TTC549 (cell line): Measurements from ENCODE around the gene NEK2.
"Not testable (repeated sequence)": the region's sequence is repeated elsewhere in the genome, so short reads cannot be mapped to it uniquely, and the experiment has no call there.

Source experiments
- FAIRE-seq: peaks from 2 replicates; lab custom pipeline; 2012; peaks lifted over from hg19 to GRCh38; lab: Jason Lieb, UNC

NEK2 gene

DNA sequence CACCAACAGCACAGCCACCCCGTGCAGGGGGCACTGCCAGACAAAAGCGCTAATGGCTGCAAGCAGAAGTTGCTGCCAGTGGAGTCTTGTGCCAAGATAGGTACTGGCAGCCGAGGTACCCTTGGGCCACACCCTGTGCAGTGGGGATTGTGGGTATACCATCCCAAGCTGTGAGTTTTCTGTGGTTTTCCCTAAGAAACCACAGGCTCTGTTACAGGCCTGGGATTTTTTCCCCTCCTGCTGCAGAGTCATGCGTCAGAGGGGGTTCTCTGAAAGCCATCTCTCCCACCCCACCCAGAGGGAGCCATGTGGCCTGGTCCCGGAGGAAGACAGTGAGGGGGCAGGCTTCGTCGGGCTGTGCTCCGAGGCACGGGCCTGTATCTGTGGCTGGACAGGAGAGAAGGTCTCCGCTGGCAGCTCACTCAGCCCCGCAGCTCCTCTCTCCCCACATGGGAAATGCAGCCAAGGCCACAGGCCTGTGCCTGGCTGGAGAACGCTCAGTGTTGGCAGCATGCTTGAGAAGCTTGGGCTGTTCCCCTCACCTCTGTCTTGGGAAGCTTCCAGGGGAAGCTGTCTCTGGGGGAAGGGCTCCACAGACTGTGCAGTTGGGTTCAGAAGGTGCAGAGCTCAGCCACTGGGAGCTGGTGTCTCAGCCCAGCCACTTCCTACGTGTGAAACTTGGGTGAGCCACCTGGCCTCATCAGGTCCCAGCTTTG is 42.5 kb downstream of the NEK2 start:
- no peak for FAIRE-seq

DNA sequence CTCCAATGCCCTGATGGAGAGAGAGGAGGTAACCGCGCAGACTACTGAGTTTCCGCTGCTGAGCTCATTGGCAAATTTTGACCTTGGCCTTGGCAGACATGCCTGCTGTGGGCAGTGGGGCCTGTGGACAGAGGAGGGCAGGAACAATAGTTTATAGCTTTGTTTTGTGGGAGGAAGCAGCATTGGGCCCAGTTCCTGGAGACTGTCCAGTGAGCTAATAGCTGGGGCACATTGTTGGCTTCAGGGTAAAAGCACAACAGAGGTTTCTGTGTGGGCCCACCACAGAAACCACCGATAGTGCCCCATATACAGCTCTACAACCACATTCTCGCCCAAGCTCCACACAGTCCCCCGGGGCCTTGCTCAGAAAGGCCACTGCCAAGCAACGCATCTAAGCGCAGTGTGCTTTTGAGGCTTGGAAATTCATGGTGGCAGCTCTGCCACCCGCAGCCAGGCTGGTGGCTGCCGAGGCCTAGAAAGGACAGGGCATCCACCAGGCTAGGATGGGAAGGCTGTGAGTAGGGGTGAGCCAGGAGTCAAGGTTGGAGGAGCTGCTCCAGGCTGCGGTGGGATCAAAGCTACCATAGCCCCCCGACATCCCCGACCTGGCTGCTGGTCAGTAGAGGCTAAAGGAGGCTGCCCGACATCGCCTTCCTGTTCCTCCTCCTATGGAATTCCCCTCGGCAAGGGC is 43.2 kb downstream of the NEK2 start:
- FAIRE-seq: no peak

DNA sequence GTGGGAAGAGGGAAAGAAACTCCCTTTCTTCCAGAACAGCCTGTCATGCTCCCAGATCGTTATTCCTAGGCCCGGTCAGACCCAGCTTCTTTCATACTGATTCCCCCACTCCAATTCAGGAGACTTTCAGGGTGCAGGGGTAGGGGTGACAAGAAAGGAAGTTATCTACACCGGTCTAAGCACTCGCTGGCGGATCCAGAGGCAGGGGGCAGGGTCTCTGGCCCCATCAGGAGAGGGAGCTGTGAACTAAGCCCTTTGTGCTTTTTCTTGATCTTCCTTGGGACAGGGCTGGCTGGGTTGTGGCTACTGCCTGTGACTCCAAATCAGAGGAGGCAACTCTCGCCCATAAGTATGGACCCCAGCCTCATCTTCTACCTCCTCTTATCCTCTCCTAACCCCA is 44.3 kb downstream of the NEK2 start:
- no peak for FAIRE-seq

DNA sequence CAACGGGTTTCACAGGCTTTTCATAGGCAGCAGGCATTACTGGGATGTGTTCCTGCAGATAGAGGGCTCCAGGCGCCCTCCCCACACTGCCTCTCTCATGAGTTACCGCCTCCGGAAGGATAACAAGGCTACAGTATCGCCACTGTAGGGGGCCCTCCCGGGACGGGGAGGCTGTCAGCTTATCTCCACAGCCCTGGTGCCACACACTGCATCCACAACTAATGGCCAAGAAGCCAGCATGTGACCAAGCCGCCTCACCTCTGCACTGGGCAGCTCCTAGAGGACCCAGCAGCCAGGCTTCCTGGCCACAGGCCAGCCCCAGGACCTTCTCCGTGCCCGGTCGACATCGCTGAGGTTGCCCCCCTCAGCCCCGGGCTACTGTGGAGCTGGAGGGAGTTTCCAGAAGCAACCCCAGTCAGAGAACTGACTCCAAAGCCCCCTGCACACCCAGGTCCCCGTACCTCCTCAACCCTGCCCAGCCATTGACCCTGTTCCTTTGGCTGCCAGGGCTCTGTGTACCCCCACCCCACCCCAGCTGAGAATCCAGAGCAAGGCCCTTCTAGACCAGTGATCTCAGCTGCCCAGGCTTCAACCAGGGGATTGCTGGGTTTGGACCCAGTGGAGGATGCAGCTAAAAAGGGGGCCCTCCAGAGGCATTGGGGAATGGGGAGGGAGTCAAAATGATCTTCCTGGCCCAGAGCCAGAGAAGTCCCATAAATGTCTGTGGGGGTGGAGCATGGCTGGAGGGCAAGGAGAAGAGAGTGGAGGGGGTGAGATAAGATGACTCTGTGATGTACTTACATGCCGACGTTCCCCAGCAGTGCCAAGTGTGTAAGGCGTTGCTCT is 45.0 kb downstream of the NEK2 start:
- no peak for FAIRE-seq

DNA sequence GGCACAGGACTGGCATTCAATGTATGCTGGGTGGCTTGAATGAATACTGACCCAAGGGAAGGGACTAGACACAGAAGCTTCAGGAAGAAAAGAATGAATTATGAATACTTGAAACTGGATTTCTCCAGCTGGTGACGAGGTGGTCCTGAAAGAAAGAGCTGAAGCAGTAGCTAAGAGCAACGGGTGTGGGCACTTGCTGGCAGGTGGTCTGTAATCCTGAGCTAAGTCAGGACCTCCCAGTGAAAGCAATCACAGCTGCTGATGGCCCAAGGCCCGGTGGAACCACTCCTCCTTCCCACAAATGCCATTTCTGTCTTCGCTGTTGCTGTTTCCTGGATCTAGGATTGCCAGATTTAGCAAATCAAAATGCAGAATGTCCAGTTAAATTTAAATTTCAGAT is 47.0 kb downstream of the NEK2 start:
- no peak for FAIRE-seq

DNA sequence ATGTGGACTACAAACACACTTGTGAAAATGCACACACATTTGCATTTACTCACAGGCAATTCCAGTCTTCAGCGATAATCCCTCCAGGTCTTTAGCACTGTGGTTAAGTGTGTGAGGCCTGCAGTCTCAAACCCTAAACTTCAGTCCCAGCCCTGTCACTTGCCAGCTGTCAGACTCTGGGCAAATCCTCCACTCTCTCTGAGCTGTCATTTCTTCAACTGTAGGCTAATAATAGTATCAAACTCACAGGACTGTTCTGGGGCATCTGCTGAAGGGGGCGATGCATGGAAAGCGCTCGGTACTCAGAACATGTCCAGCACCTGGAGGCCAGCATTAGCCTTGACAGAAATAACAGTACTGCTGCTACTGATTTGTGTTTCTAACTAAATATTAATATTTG is 48.2 kb downstream of the NEK2 start:
- no peak for FAIRE-seq

DNA sequence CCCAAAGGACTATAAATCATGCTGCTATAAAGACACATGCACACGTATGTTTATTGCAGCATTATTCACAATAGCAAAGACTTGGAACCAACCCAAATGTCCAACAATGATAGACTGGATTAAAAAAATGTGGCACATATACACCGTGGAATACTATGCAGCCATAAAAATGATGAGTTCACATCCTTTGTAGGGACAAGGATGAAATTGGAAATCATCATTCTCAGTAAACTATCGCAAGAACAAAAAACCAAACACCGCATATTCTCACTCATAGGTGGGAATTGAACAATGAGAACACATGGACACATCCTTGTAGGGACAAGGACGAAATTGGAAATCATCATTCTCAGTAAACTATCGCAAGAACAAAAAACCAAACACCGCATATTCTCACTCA is 49.6 kb downstream of the NEK2 start:
- not testable (repeated sequence) for FAIRE-seq

DNA sequence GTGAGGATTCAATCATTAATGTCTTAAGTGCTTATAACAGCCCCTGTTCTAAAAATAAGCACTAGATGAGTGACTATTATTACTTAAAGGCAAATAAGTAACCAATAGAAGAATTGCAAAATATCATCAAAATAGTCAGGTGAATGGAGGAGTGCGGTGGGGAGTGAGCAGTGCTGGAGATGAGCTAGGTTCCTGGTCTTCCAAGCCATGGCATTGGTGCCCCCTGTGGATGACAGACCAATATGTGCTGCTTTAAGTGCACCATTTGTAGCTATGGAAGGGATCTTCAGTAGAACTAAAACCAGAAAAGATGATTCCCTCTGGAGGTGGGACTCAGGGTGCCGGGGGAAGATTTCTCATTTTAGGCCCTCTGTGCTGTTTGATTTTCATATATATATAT is 50.4 kb downstream of the NEK2 start:
- FAIRE-seq: no peak

DNA sequence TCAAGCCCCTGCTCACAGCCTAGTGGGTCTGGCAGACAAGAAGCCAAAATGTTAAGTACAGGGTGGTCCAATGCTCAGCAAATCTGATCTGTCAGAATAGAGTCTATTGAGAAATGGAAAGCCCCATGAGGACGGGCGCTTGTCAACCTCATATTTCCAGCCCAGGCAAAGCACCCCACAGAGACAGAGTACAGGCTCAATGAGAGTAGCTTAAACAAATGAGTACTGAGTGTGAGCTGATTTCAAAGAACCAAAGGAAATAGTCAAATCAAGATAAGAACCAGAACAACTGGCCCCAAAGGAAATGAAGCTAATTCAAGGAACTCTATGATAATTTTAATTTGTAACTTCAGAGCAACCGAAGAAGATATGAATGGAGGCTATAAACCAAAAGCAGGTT is 51.9 kb downstream of the NEK2 start:
- no peak for FAIRE-seq

DNA sequence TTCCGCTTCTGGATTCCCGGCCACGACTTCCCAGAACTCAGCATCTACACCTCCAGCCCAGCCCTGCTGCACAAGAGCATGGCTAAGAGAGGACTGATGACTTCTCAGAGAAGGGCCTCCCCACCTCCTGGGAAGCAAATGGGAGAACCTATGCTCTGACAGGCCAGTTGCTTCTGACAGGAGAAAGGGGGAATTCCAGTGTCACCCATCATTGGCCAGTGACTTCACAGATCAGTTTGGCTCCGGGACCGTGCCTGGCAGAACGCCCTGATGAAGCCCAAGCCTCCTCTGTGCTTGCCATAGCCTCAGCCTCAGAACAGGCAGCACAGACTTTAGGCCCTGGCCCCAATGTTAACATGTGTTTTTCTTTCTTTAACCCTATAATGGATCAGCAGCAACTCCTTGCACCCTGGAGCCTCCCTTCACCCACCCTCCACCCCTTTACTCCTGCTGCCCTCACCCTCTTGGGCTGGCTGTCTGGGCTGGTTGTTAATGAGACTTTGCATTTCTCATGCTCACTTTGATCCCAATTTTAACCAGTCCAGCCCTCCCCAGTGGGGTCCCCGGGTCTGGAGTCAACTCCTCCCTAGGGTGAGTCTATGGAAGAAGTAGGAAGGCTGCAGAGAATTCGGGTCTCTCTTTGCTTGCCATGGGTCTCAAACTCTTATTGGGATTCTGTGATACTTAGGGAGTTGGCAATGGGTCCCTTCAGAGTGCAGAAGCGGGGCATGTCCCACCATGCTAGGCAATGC is 53.8 kb downstream of the NEK2 start:
- no peak for FAIRE-seq

DNA sequence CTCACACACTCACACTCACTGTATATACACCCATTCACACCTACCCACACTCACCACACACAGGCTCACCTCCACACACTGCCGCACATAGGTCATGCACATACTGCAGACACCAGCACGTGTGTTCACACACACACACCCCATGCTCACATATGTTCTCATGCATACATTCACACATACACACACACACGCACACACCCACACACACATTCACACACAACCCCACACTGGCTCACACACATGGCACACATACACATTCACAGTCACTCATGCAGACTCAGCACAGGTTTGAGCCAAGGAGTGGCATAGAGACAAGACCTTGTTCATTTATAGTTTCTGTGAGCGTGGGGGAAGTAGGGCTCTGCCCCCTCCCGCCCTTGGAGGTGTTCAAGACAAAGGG is 55.3 kb downstream of the NEK2 start:
- FAIRE-seq: no peak

DNA sequence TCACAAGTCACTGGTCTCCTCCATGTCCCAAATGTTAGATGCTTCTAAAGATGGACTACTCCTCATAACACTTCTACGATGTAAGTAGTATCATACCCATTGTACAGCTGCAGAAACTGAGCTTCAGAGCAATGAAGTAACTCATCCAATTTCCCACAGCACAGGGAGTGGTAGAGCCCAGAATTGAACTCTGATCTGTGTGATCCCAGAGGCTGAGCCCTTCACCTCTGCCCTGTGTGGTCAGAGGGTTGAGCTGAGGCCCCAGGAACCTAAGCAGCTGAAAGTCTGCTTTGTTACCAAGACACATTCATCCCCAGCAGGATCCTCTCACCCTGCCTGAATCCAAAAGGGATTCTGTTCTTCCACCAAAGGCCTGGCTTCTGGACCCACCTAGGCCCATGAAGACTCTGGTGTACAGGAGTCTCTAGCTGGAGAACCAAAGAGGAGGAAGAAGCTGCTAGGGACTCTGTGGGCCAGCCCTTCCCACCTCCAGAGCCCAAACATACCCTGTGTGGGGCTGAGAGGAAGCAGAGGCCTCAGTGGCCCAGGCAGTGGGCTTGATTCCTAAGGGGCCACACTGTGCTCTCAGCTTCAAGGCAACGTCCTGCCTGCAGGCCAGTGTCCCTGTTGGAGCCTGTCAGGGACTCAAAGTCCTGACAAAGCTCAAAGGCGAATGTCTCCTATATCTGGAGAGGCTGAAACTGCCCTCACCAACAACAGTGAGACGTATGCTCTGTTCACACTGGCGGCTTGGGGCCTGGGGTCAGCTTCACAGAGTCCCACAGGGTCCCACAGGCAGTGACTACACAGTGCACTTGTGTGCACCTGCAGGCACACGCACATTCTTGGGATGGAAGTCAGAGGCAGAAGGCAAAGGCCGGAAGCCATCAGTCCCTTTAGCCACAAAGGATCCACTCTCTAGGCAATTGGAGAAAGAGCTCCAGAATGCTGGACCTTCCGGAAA is 56.1 kb downstream of the NEK2 start:
- no peak for FAIRE-seq

DNA sequence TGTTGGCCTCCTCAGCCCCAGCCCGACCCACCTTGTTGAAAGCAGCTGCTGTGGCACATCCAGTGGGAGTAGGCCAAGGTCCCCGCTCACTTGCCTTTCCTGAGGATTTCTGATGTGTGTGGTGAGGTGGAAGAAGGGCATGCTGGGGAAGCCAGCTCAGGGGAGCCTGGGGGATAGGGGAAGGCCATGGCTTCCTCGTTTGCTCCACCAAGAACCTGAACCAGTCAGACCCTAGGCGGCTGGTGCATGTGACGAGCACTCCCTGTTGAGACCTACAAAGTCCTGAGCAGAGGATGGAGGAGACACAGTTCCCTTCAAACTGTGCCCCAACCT is 58.5 kb downstream of the NEK2 start:
- no peak for FAIRE-seq

DNA sequence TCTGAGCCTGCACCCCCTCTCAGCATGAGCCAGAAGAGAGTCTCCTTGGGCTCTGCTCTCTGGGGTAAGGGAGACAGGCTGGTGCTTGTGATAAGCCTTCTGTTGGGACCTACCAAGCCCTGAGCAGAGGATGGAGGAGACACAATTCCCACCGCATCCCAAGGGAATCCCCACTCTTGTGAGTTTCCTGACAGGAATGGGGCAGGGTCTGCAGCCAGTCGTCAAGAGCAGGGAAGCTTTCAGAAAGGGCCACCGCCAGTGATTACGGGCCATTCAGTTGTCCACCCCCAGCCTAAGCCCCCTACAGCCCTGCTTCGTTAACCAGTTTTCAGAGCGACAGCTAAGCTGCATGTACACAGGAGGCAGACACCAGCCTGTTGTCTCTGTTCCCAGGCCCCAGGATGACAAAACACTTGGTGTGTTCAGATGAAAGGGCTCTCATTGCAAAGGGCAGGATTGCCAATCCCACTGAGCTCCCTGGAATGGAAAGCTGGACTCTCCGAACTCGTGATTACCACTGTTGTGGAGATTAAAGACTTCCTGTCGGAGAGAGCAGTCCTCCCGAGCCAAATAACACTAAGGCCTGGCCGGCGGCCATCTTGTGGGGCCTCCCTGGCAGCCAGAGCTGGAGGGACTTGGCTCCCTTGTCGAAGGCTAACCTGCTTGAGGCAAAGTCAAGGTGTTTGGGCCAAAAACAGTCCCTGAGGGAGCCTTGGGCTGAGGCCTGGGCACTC is 59.0 kb downstream of the NEK2 start:
- FAIRE-seq: no peak

DNA sequence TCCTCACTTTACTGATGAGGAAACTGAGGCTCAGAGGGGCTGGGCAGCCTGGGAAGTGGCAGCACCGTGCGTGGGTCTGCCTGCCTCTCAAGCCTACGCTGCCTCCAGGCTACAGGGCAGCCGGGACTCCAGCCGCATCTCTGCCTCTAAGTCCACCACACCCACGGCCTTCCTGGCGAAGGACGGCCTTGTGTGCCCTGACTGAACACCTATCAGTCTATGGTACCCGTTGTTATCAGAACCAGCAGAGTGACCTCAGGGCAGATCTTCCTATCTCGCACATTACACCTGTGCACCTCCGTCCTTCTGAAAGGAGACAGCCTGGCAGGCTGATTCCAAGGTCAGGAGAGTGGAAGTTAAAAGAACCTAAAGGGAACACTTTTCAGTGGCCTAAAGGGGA is 60.8 kb downstream of the NEK2 start:
- no peak for FAIRE-seq

DNA sequence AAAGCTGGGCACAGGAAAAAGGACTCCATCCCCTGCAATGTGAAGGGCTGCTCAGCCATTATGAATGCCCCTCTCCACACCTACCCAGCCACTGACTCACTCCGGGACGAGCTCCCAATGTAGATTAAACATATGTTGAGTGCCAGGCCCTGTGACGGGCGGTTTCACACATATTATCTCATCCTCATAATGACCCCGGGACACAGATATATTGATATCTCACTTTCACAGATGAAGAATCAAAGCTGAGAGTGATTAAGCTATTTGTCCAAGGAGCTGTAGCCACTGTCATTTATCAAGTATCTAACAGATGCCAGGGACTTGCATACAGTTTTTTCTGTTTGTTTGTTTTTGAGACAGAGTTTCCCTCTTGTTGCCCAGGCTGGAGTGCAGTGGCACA is 61.5 kb downstream of the NEK2 start:
- FAIRE-seq: no peak

DNA sequence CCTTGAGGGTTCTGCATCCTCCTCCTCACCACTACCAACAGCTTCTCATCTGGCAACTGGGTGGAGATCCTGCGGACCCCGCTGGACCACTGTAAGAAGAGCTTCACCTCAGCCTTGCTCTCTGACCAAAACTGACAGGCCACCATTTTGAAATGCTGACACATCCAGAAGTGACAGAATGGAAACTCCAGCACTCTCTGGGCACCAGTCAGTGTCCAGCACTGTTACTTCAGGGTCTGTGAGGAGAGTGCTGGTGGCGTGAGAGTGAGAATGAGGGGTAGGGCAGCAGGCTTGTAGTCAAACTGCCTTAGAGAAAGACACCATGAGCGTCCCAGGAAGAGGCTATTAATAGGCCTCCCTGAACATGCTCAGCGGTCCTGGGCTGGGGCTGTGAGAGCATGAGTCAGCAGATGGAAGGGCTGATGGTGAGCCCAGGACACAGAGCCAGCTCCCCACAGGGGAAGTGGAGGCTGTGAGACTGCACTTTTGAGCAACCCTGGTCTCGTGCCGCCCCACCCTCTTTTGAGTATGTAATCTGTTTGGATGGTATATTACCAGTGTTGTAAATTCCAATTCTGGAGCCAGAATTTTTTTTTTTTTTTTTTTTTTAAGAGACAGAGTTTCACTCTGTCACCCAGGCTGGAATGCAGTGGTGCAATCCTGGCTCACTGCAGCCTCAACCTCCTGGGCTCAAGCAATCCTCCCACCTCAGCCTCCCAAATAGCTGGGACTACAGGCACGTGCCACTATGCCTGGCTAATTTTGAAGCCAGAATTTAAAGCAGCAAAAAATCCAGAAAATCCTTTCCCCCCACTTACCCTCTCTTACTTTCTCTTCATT is 62.1 kb downstream of the NEK2 start:
- FAIRE-seq: no peak

DNA sequence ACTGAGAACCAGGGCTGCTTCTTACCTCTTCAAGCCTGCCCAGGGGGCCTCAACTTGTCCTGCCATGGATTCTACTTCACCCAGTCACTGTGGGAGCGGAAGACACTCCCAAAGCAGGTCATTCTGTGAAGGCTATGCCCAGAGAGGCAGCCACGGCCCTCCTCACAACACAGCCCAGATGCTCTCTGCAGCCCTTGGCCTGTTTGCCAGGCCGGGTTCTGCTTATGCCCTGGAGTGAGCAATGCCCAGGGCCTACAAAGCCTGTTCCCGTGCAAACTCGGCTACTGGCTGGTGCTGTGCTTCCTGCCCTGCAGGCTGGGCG is 62.7 kb downstream of the NEK2 start:
- FAIRE-seq: no peak
